AG09309 (cell line): Measurements from ENCODE around the gene FGF13.

Experiments
- DNase-seq: peaks from one replicate; pipeline ENCODE4 v3.0.0-alpha.2; 2010; ENCODE audit warnings: low read depth
- H3K4me3 ChIP-seq: 2 replicates; pipeline ENCODE4 v1.5.1; 2011; ENCODE audit warnings: mild to moderate bottlenecking, low read depth, low read length, moderate library complexity; ENCODE audit not compliant: control insufficient read depth
- CTCF ChIP-seq: IDR thresholded peaks from 2 replicates; pipeline ENCODE4 v1.5.1; 2011; ENCODE audit warnings: mild to moderate bottlenecking, low read depth, low read length, inconsistent platforms; ENCODE audit not compliant: insufficient read depth, control insufficient read depth; ENCODE audit errors: missing control alignments

The FGF13 gene

GRCh38 chrX:138709886-138710791, 1.4 kb downstream of the FGF13 start:
- no peak for TF ChIP-seq CTCF
- H3K4me3 ChIP-seq, result no peak overlapping the region
- no peak for DNase-seq

GRCh38 chrX:138708268-138708667, 3.2 kb downstream of the FGF13 start:
- DNase-seq, result no peak
- TF ChIP-seq CTCF, result no peak
- no peak overlapping the region for H3K4me3 ChIP-seq

- DNase-seq, result no peak
- H3K4me3 ChIP-seq, result no peak overlapping the region
- no peak for TF ChIP-seq CTCF
These were observed 6.9 kb downstream of the FGF13 start for GRCh38 chrX:138704596-138704995.

GRCh38 chrX:138704101-138704500, 7.4 kb downstream of the FGF13 start:
- no peak overlapping the region for H3K4me3 ChIP-seq
- DNase-seq, result no peak
- TF ChIP-seq CTCF, result no peak

GRCh38 chrX:138692591-138692990, 18.9 kb downstream of the FGF13 start:
- TF ChIP-seq CTCF, result no peak
- no peak for DNase-seq
- no peak overlapping the region for H3K4me3 ChIP-seq

- no peak for DNase-seq
- H3K4me3 ChIP-seq, result no peak overlapping the region
- TF ChIP-seq CTCF, result no peak
These were observed 20.3 kb downstream of the FGF13 start for GRCh38 chrX:138691186-138691585.

- no peak for TF ChIP-seq CTCF
- H3K4me3 ChIP-seq, result no peak overlapping the region
- DNase-seq, result no peak
These were observed 20.9 kb downstream of the FGF13 start for GRCh38 chrX:138690591-138690990.
